GM18502 (cell line): ENCODE results near the gene LRRC8E.

Source experiments
- ATAC-seq: cut with Tn5 transposase; IDR thresholded peaks from one replicate; pipeline ENCODE4 v1.9.1; 2021; ENCODE audit warnings: mild to moderate bottlenecking; ENCODE audit not compliant: unreplicated experiment, poor library complexity

LRRC8E gene

GRCh38 chr19:7904074-7905020 lies 16.0 kb downstream of the LRRC8E start:
- peak; percentile 43 for ATAC-seq

- ATAC-seq: no peak
Measured at GRCh38 chr19:7905268-7905667, 17.0 kb downstream of the LRRC8E start.

GRCh38 chr19:7905859-7906258 lies 17.5 kb downstream of the LRRC8E start:
- no peak for ATAC-seq

GRCh38 chr19:7907122-7907521 lies 18.8 kb downstream of the LRRC8E start:
- ATAC-seq: no peak

- no peak for ATAC-seq
Measured at GRCh38 chr19:7907544-7907943, 19.2 kb downstream of the LRRC8E start.

GRCh38 chr19:7908078-7908699 lies 19.9 kb downstream of the LRRC8E start:
- ATAC-seq: no peak

- no peak for ATAC-seq
Measured at GRCh38 chr19:7908742-7909461, 20.6 kb downstream of the LRRC8E start.

- no peak for ATAC-seq
Measured at GRCh38 chr19:7909471-7910067, 21.3 kb downstream of the LRRC8E start.

- no peak for ATAC-seq
Measured at GRCh38 chr19:7910321-7911161, 22.2 kb downstream of the LRRC8E start.

GRCh38 chr19:7911508-7912143 lies 23.3 kb downstream of the LRRC8E start:
- ATAC-seq: no peak

- no peak for ATAC-seq
Measured at GRCh38 chr19:7912144-7912696, 23.9 kb downstream of the LRRC8E start.

- no peak for ATAC-seq
Measured at GRCh38 chr19:7912697-7913564, 24.6 kb downstream of the LRRC8E start.

GRCh38 chr19:7913652-7914051 lies 25.3 kb downstream of the LRRC8E start:
- no peak for ATAC-seq

GRCh38 chr19:7914099-7914498 lies 25.8 kb downstream of the LRRC8E start:
- ATAC-seq: no peak

- no peak for ATAC-seq
Measured at GRCh38 chr19:7914598-7915045, 26.3 kb downstream of the LRRC8E start, which contains the start of gene TGFBR3L. TSS of gene TGFBR3L (plus strand) at chr19:7914830.

- no peak for ATAC-seq
Measured at GRCh38 chr19:7915250-7916102, 27.2 kb downstream of the LRRC8E start.
